ENCODE data around the gene PIK3IP1. TPM values are rescaled to one million over a fixed set of nuclear protein-coding genes. Genes with fewer than 3 reads are reported as not detected.

Gene PIK3IP1
- total RNA-seq, 1 experiment from 2014 or later, result 0.87 TPM

DNA sequence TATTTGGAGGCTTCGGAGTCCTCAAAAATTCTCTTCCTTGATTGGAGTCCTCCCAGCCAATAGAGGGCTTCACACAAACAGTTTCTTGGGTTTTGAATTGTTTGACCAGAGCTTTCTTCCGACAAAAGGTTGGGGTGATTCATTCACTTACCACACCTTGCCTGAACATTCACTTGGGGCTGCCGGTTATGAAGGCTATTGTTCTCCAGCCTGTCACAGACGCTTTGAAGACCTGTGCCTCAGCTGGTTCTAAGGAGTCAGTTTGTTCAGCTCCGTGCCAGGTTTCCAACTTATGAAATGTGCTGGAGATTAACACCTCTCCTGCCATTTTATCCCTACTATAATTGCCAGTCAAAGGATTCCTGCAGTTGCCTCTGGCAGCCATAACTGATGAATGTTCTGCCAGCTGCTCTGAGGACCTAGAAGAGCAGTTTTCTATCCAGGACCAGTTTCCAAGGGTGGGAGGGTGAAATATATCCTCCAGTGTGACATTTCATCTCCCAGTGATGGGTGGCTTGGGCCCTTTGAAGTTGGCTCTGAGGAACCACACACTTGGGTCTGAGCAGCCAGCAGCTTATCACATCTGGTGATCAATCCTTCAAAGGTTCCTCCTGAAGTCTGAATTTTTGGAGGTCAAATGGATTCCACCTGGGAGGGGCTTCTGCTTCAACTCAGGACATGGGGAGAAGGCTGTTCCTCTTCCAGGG lies 48.8 kb downstream of the PIK3IP1 start:
- no peak overlapping the region for H3K27ac ChIP-seq (ENCODE audit: insufficient read length, low read depth, low read length)
- no peak overlapping the region for H3K4ac ChIP-seq (ENCODE audit: low read depth, low read length)
- peaks cover 7% of the 10 kb centered on the region; the same call in 1 of the 2 replicates for H3K4me1 ChIP-seq (ENCODE audit: insufficient read depth, low read length)
- no peak overlapping the region for H3K9ac ChIP-seq (ENCODE audit: extremely low read depth, insufficient read length, low read length)
- no peak for DNase-seq
- Mint-ChIP-seq H3K4me1 (peaks cover 41 to 47% of the 10 kb centered on the region in 2 experiments), H3K4me3 (no peak overlapping the region), H3K27me3 (ENCODE audit: low read depth) (no peaks in the 10 kb centered on the region; the same call in 1 of the 2 replicates), H3K27ac (peak overlapping the region in 2 of 3 experiments; percentile 61 to 91; a peak in 3 of 7 replicates), H3K9me3 (no peaks in the 10 kb centered on the region), H3K36me3 (ENCODE audit: insufficient read depth in 1 of 3, low read depth in 3 of 3) (peaks cover 0 to 5% (median 4%) of the 10 kb centered on the region in 3 experiments; a peak in 4 of 7 replicates)
- H4K8ac ChIP-seq (replicated peaks; ENCODE audit: insufficient read length, low read depth, low read length), result no peak overlapping the region
- no peaks in the 10 kb centered on the region for H3K79me2 ChIP-seq (ENCODE audit: insufficient read depth, low read length)
- H2AFZ ChIP-seq (ENCODE audit: low read length), result no peak overlapping the region
- H4K20me1 ChIP-seq (ENCODE audit: control insufficient read depth, insufficient read depth, insufficient read length), result no peaks in the 10 kb centered on the region
- H4K91ac ChIP-seq (ENCODE audit: insufficient read length, low read depth, low read length), result no peak overlapping the region
- H3T11ph ChIP-seq (ENCODE audit: low read length), result no peak overlapping the region
- no peak overlapping the region for H2BK5ac ChIP-seq (ENCODE audit: insufficient read length, low read length)
- no peak overlapping the region for H2BK15ac ChIP-seq (ENCODE audit: low read depth, low read length)
- WGBS (ENCODE audit: extremely low coverage, insufficient read length, low lambda C conversion rate), result no CpG with 5 or more reads among the region's 5 CpGs
- H2AK5ac ChIP-seq (ENCODE audit: insufficient read length, low read length), result no peak overlapping the region
- no peak overlapping the region for H3K23ac ChIP-seq (ENCODE audit: insufficient read length, low read depth, low read length)
- H3K14ac ChIP-seq (ENCODE audit: insufficient read depth, low read length), result no peak overlapping the region
- H3K18ac ChIP-seq (ENCODE audit: insufficient read length, low read depth, low read length), result no peak overlapping the region
- no peaks in the 10 kb centered on the region for H3K79me1 ChIP-seq (ENCODE audit: insufficient read depth, low read depth, low read length, poor library complexity, severe bottlenecking)
- no peak overlapping the region for H2BK12ac ChIP-seq (ENCODE audit: insufficient read length, low read depth, low read length)
- H3K56ac ChIP-seq (ENCODE audit: insufficient read length, low read depth, low read length), result no peak overlapping the region
- H3K23me2 ChIP-seq (ENCODE audit: insufficient read length, low read depth, low read length, poor library complexity, severe bottlenecking), result no peaks in the 10 kb centered on the region
- H2BK20ac ChIP-seq (ENCODE audit: low read depth, low read length, poor library complexity, severe bottlenecking), result no peak overlapping the region
- H3K27me3 ChIP-seq (ENCODE audit: insufficient read depth, low read length), result no peaks in the 10 kb centered on the region
- TF ChIP-seq, protein P1, sequence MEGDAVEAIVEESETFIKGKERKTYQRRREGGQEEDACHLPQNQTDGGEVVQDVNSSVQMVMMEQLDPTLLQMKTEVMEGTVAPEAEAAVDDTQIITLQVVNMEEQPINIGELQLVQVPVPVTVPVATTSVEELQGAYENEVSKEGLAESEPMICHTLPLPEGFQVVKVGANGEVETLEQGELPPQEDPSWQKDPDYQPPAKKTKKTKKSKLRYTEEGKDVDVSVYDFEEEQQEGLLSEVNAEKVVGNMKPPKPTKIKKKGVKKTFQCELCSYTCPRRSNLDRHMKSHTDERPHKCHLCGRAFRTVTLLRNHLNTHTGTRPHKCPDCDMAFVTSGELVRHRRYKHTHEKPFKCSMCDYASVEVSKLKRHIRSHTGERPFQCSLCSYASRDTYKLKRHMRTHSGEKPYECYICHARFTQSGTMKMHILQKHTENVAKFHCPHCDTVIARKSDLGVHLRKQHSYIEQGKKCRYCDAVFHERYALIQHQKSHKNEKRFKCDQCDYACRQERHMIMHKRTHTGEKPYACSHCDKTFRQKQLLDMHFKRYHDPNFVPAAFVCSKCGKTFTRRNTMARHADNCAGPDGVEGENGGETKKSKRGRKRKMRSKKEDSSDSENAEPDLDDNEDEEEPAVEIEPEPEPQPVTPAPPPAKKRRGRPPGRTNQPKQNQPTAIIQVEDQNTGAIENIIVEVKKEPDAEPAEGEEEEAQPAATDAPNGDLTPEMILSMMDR (conservative IDR thresholded peaks at IDR 0.05), result no peak
- H2BK120ac ChIP-seq (ENCODE audit: low read depth, low read length, poor library complexity, severe bottlenecking), result no peak overlapping the region
- H3K9me3 ChIP-seq (ENCODE audit: control insufficient read depth, low read depth, low read length), result no peaks in the 10 kb centered on the region
- H3K4me2 ChIP-seq (ENCODE audit: insufficient read depth, insufficient read length, low read length), result peak overlapping the region; percentile 13
- H4K5ac ChIP-seq (ENCODE audit: insufficient read length, low read depth, low read length), result no peak overlapping the region
